ENCODE measurements around the gene CLDN15. TPM values are rescaled to one million over a fixed set of nuclear protein-coding genes. Genes with fewer than 3 reads are reported as not detected.

Gene CLDN15
- total RNA-seq, 2 experiments from 2014 or later = 26.6 to 30.1 TPM

DNA sequence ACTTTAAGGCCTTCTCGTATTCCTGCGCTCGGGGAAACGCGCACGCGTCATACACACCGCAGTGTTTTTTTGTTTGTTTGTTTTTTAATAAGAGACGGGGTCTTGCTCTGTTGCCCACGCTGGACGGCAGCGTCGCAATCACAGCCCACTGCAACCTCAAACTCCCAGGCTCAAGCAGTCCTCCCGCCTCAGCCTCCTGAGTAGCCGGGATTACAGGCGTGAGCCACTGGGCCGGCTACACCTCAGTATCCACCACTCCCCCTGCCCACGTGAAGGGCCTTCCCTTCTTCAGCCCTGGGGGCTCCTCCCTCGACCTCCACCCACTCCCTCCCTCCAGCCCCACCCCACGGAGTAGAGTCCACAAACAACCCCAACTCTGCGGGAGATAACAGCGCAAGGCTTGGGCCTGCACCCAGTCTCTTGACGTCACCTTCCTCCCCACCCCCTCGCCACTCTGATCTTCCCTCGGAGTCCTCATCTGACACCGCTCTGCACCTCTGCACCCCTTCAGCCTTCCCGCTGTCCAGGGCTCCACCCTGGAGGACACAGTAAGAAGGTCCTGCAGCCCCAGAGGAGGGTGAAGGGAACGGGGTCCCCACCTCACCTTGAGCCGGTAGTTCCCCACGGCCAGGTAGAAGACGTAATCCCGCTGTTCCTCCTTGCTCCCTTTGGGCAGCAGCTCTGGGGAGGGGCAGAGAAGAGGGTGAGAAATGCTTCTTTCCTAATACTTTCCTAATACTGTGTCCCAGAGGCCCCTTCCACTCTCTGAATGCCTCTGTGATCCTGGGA, 2.8 kb upstream of the CLDN15 start:
- H3K9me3 Mint-ChIP-seq = no peaks in the 10 kb centered on the region
- H3K27me3 Mint-ChIP-seq = no peaks in the 10 kb centered on the region
- peaks cover 1% of the 10 kb centered on the region for H3K36me3 Mint-ChIP-seq

GRCh38 chr7:101239951-101240220, 2.3 kb upstream of the CLDN15 start:
- POLR2A ChIA-PET = no interaction called here
- DNase-seq (no peak), ATAC-seq (ENCODE audit: low read depth) (no peak)
- H3K36me3 Mint-ChIP-seq = peaks cover 1% of the 10 kb centered on the region
- peaks cover 10% of the 10 kb centered on the region for H3K4me1 Mint-ChIP-seq
- no peaks in the 10 kb centered on the region for H3K9me3 Mint-ChIP-seq
- H3K4me3 Mint-ChIP-seq = no peak overlapping the region
- H3K27me3 Mint-ChIP-seq = no peaks in the 10 kb centered on the region
- H3K27ac Mint-ChIP-seq = no peak overlapping the region

More for the DNA sequence above, 2.8 kb upstream of the CLDN15 start:
- POLR2A ChIA-PET = no interaction called here
- H3K4me3 Mint-ChIP-seq = no peak overlapping the region
- peaks cover 14% of the 10 kb centered on the region for H3K4me1 Mint-ChIP-seq
- DNase-seq (no peak), ATAC-seq (ENCODE audit: low read depth) (no peak)
- H3K27ac Mint-ChIP-seq = no peak overlapping the region

DNA sequence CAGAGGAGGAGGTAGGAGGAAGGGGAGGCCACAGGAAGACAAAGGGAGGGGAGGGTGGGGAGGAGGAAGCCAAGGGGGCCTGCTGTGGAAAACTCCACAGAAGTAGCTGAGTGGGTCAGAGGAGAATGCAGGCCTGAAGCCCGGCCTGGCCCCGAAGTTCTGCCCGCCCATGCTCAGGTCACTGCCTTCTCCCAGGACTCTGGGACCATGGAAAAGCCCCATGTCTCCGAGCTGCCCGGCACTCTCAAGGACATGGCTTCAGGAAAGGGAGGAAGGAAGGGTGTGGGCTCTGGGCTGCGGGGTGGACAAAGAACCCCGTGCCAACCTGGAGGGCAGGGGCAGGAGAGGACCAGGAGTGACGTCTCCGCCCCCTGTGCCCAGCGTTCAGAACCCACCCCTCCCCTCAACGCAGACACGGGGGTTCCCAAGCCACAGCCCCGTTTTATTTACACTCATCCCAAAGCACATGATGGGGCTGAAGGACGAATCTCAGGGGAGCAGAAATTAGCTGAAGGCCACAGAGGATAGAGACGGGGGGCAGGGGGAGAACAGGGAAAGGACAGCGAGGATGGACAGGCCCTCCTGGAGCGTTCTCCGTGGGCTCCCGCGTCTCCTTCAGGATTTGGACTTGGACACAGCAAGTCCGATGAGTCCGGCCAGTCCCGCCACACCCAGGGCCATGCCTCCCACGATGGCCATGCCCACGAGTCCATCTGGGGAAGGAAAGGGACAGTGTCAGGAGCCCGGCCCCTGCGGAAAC, 1.8 kb upstream of the CLDN15 start:
- ATAC-seq (ENCODE audit: low read depth) = no peak
- H3K9me3 Mint-ChIP-seq = no peaks in the 10 kb centered on the region

GRCh38 chr7:101238226-101239182, 902 bp upstream of the CLDN15 start:
- no peak for ATAC-seq (ENCODE audit: low read depth)
- DNase-seq = no peak
- Mint-ChIP-seq H3K4me1 (peaks cover 6% of the 10 kb centered on the region), H3K36me3 (peaks cover 1% of the 10 kb centered on the region), H3K27me3 (no peaks in the 10 kb centered on the region), H3K9me3 (no peaks in the 10 kb centered on the region), H3K4me3 (no peak overlapping the region), H3K27ac (no peak overlapping the region)
- POLR2A ChIA-PET = no interaction called here

More for the DNA sequence above, 1.8 kb upstream of the CLDN15 start:
- H3K4me3 Mint-ChIP-seq = no peak overlapping the region
- no peaks in the 10 kb centered on the region for H3K27me3 Mint-ChIP-seq
- H3K27ac Mint-ChIP-seq = no peak overlapping the region
- POLR2A ChIA-PET = no interaction called here
- H3K36me3 Mint-ChIP-seq = peaks cover 1% of the 10 kb centered on the region
- H3K4me1 Mint-ChIP-seq = peaks cover 10% of the 10 kb centered on the region
- DNase-seq = no peak

DNA sequence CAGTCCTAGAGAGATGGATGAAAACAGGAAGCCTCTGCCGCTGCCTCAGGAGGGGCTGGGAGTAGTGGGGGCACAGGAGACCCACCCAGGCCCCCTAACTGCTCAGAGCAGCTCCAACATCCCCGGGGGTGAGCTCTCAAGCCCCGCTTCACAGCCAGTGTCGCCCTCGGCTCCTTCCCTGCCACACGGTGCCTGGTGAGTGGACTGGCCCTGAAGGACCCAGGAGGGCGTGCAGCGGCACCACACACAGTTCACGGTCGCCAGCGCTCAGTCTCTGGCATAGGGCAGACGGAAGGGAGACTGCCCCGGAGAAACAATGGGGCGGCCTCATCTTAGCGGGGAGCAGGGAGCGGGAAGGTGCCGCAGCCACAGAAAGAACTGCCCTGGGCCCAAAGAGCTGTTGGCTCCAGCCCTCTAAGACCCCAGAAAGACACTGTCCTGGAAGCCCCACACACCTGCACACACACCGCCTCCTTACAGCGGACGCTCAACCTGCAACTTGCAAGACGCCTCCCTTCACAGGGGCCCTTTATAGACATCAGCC, 1.2 kb downstream of the CLDN15 start:
- Mint-ChIP-seq H3K9me3 (no peaks in the 10 kb centered on the region), H3K4me1 (peaks cover 1% of the 10 kb centered on the region), H3K4me3 (no peak overlapping the region), H3K36me3 (peaks cover 1% of the 10 kb centered on the region), H3K27me3 (no peaks in the 10 kb centered on the region), H3K27ac (no peak overlapping the region)
- ATAC-seq (ENCODE audit: low read depth) (no peak), DNase-seq (no peak)
- POLR2A ChIA-PET = no interaction called here

DNA sequence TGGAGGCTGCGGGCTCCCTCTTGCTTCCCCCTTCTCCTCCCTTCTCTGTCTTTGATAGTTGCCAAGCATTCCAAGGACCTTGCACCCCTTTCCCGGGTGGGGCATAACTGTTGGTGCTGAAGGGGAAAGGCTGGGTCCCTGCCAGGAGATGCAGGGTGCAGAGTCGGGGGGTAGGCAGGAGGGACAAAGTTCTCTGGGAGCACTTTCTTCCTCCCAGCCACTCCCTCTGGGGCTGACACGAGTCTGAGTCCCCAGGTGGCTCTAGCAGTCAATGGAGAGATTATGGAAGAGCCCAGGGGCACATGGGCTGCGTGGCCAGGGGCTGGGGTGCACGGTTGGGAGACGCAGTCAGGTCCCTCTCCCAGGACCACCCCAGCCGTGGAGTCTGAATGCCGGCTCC, 2.1 kb downstream of the CLDN15 start:
- no peaks in the 10 kb centered on the region for H3K27me3 Mint-ChIP-seq
- peaks cover 1% of the 10 kb centered on the region for H3K4me1 Mint-ChIP-seq
- ATAC-seq (ENCODE audit: low read depth) = no peak
- POLR2A ChIA-PET = no interaction called here
- H3K9me3 Mint-ChIP-seq = no peaks in the 10 kb centered on the region
- no peak overlapping the region for H3K4me3 Mint-ChIP-seq
- no peak for DNase-seq
- H3K36me3 Mint-ChIP-seq = peaks cover 2% of the 10 kb centered on the region
- no peak overlapping the region for H3K27ac Mint-ChIP-seq

DNA sequence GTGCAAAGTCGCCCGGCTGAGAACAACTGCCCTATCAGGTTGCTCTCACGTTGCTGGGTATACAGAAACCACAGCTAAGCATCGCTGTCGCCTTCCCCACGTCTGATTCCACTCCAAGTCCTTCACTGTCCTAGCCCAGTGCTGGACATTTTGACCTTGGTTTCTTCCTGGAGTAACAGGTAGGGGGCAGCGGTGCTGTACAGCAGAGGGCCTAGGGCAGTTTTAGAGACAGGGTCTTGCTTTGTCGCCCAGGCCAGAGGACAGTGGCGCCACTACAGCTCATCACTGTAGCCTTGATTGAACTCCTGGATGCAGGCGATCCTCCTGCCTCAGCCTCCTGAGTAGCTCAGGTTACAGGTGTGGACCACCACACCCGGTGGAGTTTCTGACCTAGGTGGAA, 2.6 kb downstream of the CLDN15 start:
- no peak overlapping the region for H3K27ac Mint-ChIP-seq
- peaks cover 3% of the 10 kb centered on the region for H3K36me3 Mint-ChIP-seq
- H3K4me3 Mint-ChIP-seq = no peak overlapping the region
- POLR2A ChIA-PET = no interaction called here
- peaks cover 1% of the 10 kb centered on the region for H3K4me1 Mint-ChIP-seq
- ATAC-seq (ENCODE audit: low read depth) (no peak), DNase-seq (no peak)
- no peaks in the 10 kb centered on the region for H3K9me3 Mint-ChIP-seq
- no peaks in the 10 kb centered on the region for H3K27me3 Mint-ChIP-seq

DNA sequence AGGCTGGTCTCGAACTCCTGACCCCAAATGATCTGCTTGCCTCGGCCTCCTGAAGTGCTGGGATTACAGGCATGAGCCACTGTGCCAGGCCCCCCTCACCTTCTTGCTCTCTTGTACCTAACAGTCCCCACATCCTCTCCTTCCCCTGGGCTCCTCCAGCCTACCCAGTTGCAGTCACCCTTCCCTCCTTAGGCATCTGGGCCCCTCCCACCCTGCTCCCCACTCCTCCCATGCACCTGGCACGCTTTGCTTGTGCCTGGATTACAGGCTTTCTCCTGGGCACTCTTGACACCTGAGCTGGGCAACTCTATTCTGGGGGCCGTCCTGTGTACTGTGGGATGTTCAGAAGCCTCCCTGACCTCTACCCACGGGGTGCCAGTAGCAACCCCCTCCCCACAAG, 3.0 kb downstream of the CLDN15 start:
- no peak for DNase-seq
- peaks cover 3% of the 10 kb centered on the region for H3K36me3 Mint-ChIP-seq
- no peaks in the 10 kb centered on the region for H3K9me3 Mint-ChIP-seq
- H3K4me1 Mint-ChIP-seq = peaks cover 1% of the 10 kb centered on the region
- no peak for ATAC-seq (ENCODE audit: low read depth)
- H3K4me3 Mint-ChIP-seq = no peak overlapping the region
- H3K27me3 Mint-ChIP-seq = no peaks in the 10 kb centered on the region
- H3K27ac Mint-ChIP-seq = no peak overlapping the region
- POLR2A ChIA-PET = no interaction called here

DNA sequence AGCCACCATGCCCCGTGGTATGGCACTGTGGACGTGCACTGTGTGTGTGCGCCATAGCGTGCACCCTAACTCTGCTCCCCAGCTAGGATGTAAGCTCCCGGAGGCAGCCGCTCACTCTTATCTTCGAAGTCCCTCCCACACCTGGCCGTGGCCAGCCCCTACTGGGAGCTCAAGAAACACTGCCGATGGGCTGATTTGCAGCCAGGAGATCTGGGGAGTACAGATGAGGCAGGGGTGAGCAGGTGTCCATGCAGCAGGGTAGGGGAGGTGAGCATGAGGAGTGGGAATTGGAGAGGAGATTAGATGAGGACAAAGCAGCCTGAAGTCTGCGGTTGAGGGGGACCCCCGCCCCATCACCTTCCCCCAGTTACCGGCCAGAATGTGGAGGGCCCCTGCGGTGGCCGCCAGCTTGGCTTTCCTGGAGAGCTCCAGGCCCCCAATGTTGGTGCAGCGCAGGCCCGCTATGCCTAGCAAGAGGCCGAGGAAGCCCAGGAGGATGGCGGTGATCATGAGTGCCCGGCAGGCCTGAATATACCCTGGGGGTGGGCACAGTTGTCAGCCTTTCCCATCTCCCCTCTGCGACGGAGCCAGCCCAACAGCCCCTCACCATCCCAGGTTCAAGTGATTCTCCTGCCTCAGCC, 3.6 kb downstream of the CLDN15 start:
- Mint-ChIP-seq H3K27me3 (no peaks in the 10 kb centered on the region), H3K4me3 (no peak overlapping the region), H3K36me3 (peaks cover 4% of the 10 kb centered on the region), H3K9me3 (no peaks in the 10 kb centered on the region), H3K27ac (no peak overlapping the region), H3K4me1 (peaks cover 1% of the 10 kb centered on the region)
- ATAC-seq (ENCODE audit: low read depth) (no peak), DNase-seq (no peak)
- POLR2A ChIA-PET = no interaction called here

GRCh38 chr7:101232141-101232850, 5.3 kb downstream of the CLDN15 start:
- Mint-ChIP-seq H3K9me3 (no peaks in the 10 kb centered on the region), H3K27me3 (no peaks in the 10 kb centered on the region), H3K4me1 (no peaks in the 10 kb centered on the region), H3K36me3 (peaks cover 6% of the 10 kb centered on the region), H3K27ac (no peak overlapping the region), H3K4me3 (no peak overlapping the region)
- POLR2A ChIA-PET = no interaction called here
- no peak for DNase-seq
- ATAC-seq (ENCODE audit: low read depth) = no peak

- no peak for ATAC-seq (ENCODE audit: low read depth)
- Mint-ChIP-seq H3K27me3 (no peaks in the 10 kb centered on the region), H3K9me3 (no peaks in the 10 kb centered on the region), H3K27ac (no peak overlapping the region), H3K36me3 (peaks cover 6% of the 10 kb centered on the region), H3K4me3 (no peak overlapping the region), H3K4me1 (no peaks in the 10 kb centered on the region)
- DNase-seq = no peak
- POLR2A ChIA-PET = no interaction called here
Measured at GRCh38 chr7:101231644-101232043, 6.0 kb downstream of the CLDN15 start.

DNA sequence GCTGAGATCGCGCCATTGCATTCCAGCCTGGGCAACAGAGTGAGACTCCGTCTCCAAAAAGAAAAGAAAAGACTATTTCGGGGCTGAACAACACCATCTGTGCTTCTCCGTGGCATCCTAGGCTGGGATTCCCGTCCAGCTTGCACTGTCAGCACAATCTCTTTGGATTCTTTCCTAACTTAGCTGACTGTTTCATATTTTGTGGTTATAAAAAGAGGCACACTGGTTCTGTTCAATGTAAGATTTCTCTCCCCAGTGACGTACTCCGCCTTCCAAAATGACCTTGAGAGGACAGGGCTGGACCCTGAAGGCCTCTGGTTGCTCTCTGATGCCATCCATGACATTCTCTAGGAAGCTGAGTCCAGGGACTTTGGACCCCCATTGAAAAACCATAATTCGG, 10.9 kb downstream of the CLDN15 start:
- Mint-ChIP-seq H3K4me1 (peaks cover 1% of the 10 kb centered on the region), H3K36me3 (peaks cover 23% of the 10 kb centered on the region), H3K27me3 (no peaks in the 10 kb centered on the region), H3K9me3 (no peaks in the 10 kb centered on the region), H3K27ac (no peak overlapping the region), H3K4me3 (no peak overlapping the region)
- POLR2A ChIA-PET = interaction anchor here (1.8 kb wide), 1 partner anchor 9 kb away, joined by 8 read pairs; the partner anchor contains the start of genes PLOD3 and ZNHIT1
- no peak for ATAC-seq (ENCODE audit: low read depth)
- no peak for DNase-seq
